ENCODE data around the gene HSP90AA1. TPM values are rescaled to one million over a fixed set of nuclear protein-coding genes. Genes with fewer than 3 reads are reported as not detected.

Gene HSP90AA1
- total RNA-seq, 1 donor from 2014 or later, result 1,216 TPM

Other genes with a start within 250 kb of the HSP90AA1 start
- 265 and 272 TPM in 2 replicates for gene DYNC1H1, start 122.5 kb downstream of the HSP90AA1 start, total RNA-seq
- 30.4 and 31.0 TPM in 2 replicates for gene WDR20, start 52.9 kb upstream of the HSP90AA1 start, total RNA-seq
- 6.9 and 7.6 TPM in 2 replicates for gene MOK, start 218.1 kb upstream of the HSP90AA1 start, total RNA-seq
- gene ZNF839, start 232.7 kb upstream of the HSP90AA1 start, total RNA-seq, result 18.3 and 20.9 TPM in 2 replicates